ENCODE measurements around the gene C16orf89. TPM values are rescaled to one million over a fixed set of nuclear protein-coding genes. Genes with fewer than 3 reads are reported as not detected.
"Not testable (repeated sequence)": the region's sequence is repeated elsewhere in the genome, so short reads cannot be mapped to it uniquely, and the experiment has no call there.

C16orf89 gene
- total RNA-seq, 1 experiment from 2014 or later: not detected

- CTCF ChIA-PET: interaction anchor here (1.1 kb wide), 1 partner anchor 28 kb away, joined by 3 read pairs; no protein-coding TSS in a partner anchor
- H3K36me3 ChIP-seq (ENCODE audit: insufficient read depth, low read length, poor library complexity, severe bottlenecking); POLR2A ChIA-PET (ENCODE audit: low non-redundant PET); H3K9me3 ChIP-seq (ENCODE audit: low read depth, low read length, poor library complexity, severe bottlenecking); H3K27ac ChIP-seq (ENCODE audit: low read depth, low read length, poor library complexity, severe bottlenecking); intact Hi-C loops (cut with micrococcal nuclease; ENCODE audit: unreplicated experiment); H3K27me3 ChIP-seq (replicated peaks; ENCODE audit: insufficient read depth, low read depth, low read length, poor library complexity); BruUV-seq (replicated peaks); H3K4me3 ChIP-seq (ENCODE audit: low read depth, low read length, poor library complexity, severe bottlenecking); H3K4me1 ChIP-seq (ENCODE audit: insufficient read depth, low read length, poor library complexity, severe bottlenecking): not testable (repeated sequence)
- TF ChIP-seq CTCF (conservative IDR thresholded peaks at IDR 0.05; ENCODE audit: low read depth, low read length): peak; percentile 57
- peak; percentile 63 for DNase-seq (ENCODE audit: low spot score)
Observed at GRCh38 chr16:5084802-5085201, 19.0 kb upstream of the C16orf89 start.

GRCh38 chr16:5084099-5084731 is 18.5 kb upstream of the C16orf89 start:
- H3K4me3 ChIP-seq (ENCODE audit: low read depth, low read length, poor library complexity, severe bottlenecking); H3K27ac ChIP-seq (ENCODE audit: low read depth, low read length, poor library complexity, severe bottlenecking); POLR2A ChIA-PET (ENCODE audit: low non-redundant PET); H3K27me3 ChIP-seq (replicated peaks; ENCODE audit: insufficient read depth, low read depth, low read length, poor library complexity); H3K9me3 ChIP-seq (ENCODE audit: low read depth, low read length, poor library complexity, severe bottlenecking); H3K36me3 ChIP-seq (ENCODE audit: insufficient read depth, low read length, poor library complexity, severe bottlenecking); DNase-seq (ENCODE audit: low spot score); H3K4me1 ChIP-seq (ENCODE audit: insufficient read depth, low read length, poor library complexity, severe bottlenecking); intact Hi-C loops (cut with micrococcal nuclease; ENCODE audit: unreplicated experiment): not testable (repeated sequence)
- CTCF ChIA-PET: interaction anchor here (1.1 kb wide), 1 partner anchor 28 kb away, joined by 3 read pairs; no protein-coding TSS in a partner anchor
- TSS peak; percentile 33 for BruUV-seq (replicated peaks)

- POLR2A ChIA-PET (ENCODE audit: low non-redundant PET); H3K9me3 ChIP-seq (ENCODE audit: low read depth, low read length, poor library complexity, severe bottlenecking); DNase-seq (ENCODE audit: low spot score); intact Hi-C loops (cut with micrococcal nuclease; ENCODE audit: unreplicated experiment); H3K4me1 ChIP-seq (ENCODE audit: insufficient read depth, low read length, poor library complexity, severe bottlenecking); BruUV-seq (replicated peaks); H3K27ac ChIP-seq (ENCODE audit: low read depth, low read length, poor library complexity, severe bottlenecking); H3K36me3 ChIP-seq (ENCODE audit: insufficient read depth, low read length, poor library complexity, severe bottlenecking); CTCF ChIA-PET; H3K4me3 ChIP-seq (ENCODE audit: low read depth, low read length, poor library complexity, severe bottlenecking); H3K27me3 ChIP-seq (replicated peaks; ENCODE audit: insufficient read depth, low read depth, low read length, poor library complexity): not testable (repeated sequence)
Observed at GRCh38 chr16:5083646-5084045, 17.9 kb upstream of the C16orf89 start.

GRCh38 chr16:5080996-5081395 is 15.2 kb upstream of the C16orf89 start:
- H3K9me3 ChIP-seq (ENCODE audit: low read depth, low read length, poor library complexity, severe bottlenecking); H3K4me3 ChIP-seq (ENCODE audit: low read depth, low read length, poor library complexity, severe bottlenecking); intact Hi-C loops (cut with micrococcal nuclease; ENCODE audit: unreplicated experiment); H3K36me3 ChIP-seq (ENCODE audit: insufficient read depth, low read length, poor library complexity, severe bottlenecking); DNase-seq (ENCODE audit: low spot score); CTCF ChIA-PET; H3K27me3 ChIP-seq (replicated peaks; ENCODE audit: insufficient read depth, low read depth, low read length, poor library complexity); H3K27ac ChIP-seq (ENCODE audit: low read depth, low read length, poor library complexity, severe bottlenecking); BruUV-seq (replicated peaks); POLR2A ChIA-PET (ENCODE audit: low non-redundant PET); H3K4me1 ChIP-seq (ENCODE audit: insufficient read depth, low read length, poor library complexity, severe bottlenecking): not testable (repeated sequence)

GRCh38 chr16:5080461-5080860 is 14.7 kb upstream of the C16orf89 start:
- H3K36me3 ChIP-seq (ENCODE audit: insufficient read depth, low read length, poor library complexity, severe bottlenecking); H3K9me3 ChIP-seq (ENCODE audit: low read depth, low read length, poor library complexity, severe bottlenecking); POLR2A ChIA-PET (ENCODE audit: low non-redundant PET); H3K27me3 ChIP-seq (replicated peaks; ENCODE audit: insufficient read depth, low read depth, low read length, poor library complexity); H3K4me1 ChIP-seq (ENCODE audit: insufficient read depth, low read length, poor library complexity, severe bottlenecking); CTCF ChIA-PET; H3K4me3 ChIP-seq (ENCODE audit: low read depth, low read length, poor library complexity, severe bottlenecking); BruUV-seq (replicated peaks); H3K27ac ChIP-seq (ENCODE audit: low read depth, low read length, poor library complexity, severe bottlenecking); intact Hi-C loops (cut with micrococcal nuclease; ENCODE audit: unreplicated experiment); DNase-seq (ENCODE audit: low spot score): not testable (repeated sequence)

Measured in A673 (cell line).